Effector memory CD4-positive, alpha-beta T cell (primary cell): Measurements from ENCODE around the gene OR2J1.
"Not testable (repeated sequence)": the region's sequence is repeated elsewhere in the genome, so short reads cannot be mapped to it uniquely, and the experiment has no call there.

Experiments
- DNase-seq, 3 donors: peaks; one replicate each; pipeline ENCODE4 v3.0.0-alpha.2; 2020
- H3K27ac ChIP-seq: 2 replicates; pipeline ENCODE4 v1.7.0; 2013; ENCODE audit warnings: mild to moderate bottlenecking, low read length, moderate library complexity; ENCODE audit not compliant: insufficient read depth, poor library complexity, severe bottlenecking
- H3K27me3 ChIP-seq: replicated peaks from 2 replicates; pipeline ENCODE4 v1.7.0; 2013; ENCODE audit warnings: mild to moderate bottlenecking, low read length; ENCODE audit not compliant: insufficient read depth, control insufficient read depth, poor library complexity, severe bottlenecking
- H3K36me3 ChIP-seq: 2 replicates; pipeline ENCODE4 v1.7.0; 2013; ENCODE audit warnings: mild to moderate bottlenecking, low read length, moderate library complexity; ENCODE audit not compliant: control insufficient read depth, insufficient read depth
- H3K4me1 ChIP-seq: 2 replicates; pipeline ENCODE4 v1.7.0; 2013; ENCODE audit warnings: low read length, mild to moderate bottlenecking; ENCODE audit not compliant: control insufficient read depth, insufficient read depth, poor library complexity, severe bottlenecking
- H3K4me3 ChIP-seq: 2 replicates; pipeline ENCODE4 v1.7.0; 2013; ENCODE audit warnings: low read length, low read depth, mild to moderate bottlenecking; ENCODE audit not compliant: insufficient read depth, poor library complexity, severe bottlenecking
- H3K9me3 ChIP-seq: 2 replicates; pipeline ENCODE4 v1.7.0; 2013; ENCODE audit warnings: mild to moderate bottlenecking, low read length, moderate library complexity; ENCODE audit not compliant: control insufficient read depth

OR2J1 gene

GRCh38 chr6:29149444-29149843 is 50.2 kb downstream of the OR2J1 start:
- not testable (repeated sequence) for H3K27ac ChIP-seq, H3K4me3 ChIP-seq, H3K36me3 ChIP-seq, H3K9me3 ChIP-seq, H3K27me3 ChIP-seq, DNase-seq, H3K4me1 ChIP-seq
